Duodenal mucosa (tissue), 2 donors: ENCODE data around the gene CNIH2.
A peak's percentile ranks its signal among the peaks of the same experiment; 100 is the strongest.

ENCODE experiments used
- H3K27ac ChIP-seq: one replicate; pipeline ENCODE4 v1.7.0; 2013; ENCODE audit warnings: low read depth, low read length
- H3K27me3 ChIP-seq, 2 donors: one replicate each; pipeline ENCODE4 v1.7.0; 2013; ENCODE audit warnings: low read length in 2 of 2, control low read depth in 1 of 2; ENCODE audit not compliant: insufficient read depth in 2 of 2, control insufficient read depth in 1 of 2
- H3K36me3 ChIP-seq, 2 donors: one replicate each; pipeline ENCODE4 v1.7.0; 2013; ENCODE audit warnings: low read length in 2 of 2, control low read depth in 1 of 2; ENCODE audit not compliant: insufficient read depth in 2 of 2, control insufficient read depth in 1 of 2
- H3K4me1 ChIP-seq, 2 donors: one replicate each; pipeline ENCODE4 v1.7.0; 2013; ENCODE audit warnings: low read length in 2 of 2, control low read depth in 1 of 2; ENCODE audit not compliant: insufficient read depth in 2 of 2, control insufficient read depth in 1 of 2
- H3K4me3 ChIP-seq, 2 donors: one replicate each; pipeline ENCODE4 v1.7.0; 2013; ENCODE audit warnings: low read length in 2 of 2, low read depth in 1 of 2
- H3K9ac ChIP-seq, 2 donors: one replicate each; pipeline ENCODE4 v1.7.0; 2013; ENCODE audit warnings: low read length in 2 of 2, low read depth in 1 of 2
- H3K9me3 ChIP-seq, 2 donors: one replicate each; pipeline ENCODE4 v1.7.0; 2013; ENCODE audit warnings: low read length in 2 of 2, control low read depth in 1 of 2; ENCODE audit not compliant: control insufficient read depth in 1 of 2

CNIH2 gene

GRCh38 chr11:66328302-66329144 is 50.5 kb downstream of the CNIH2 start:
- peak overlapping the region; percentile 44 to 53 for H3K4me3 ChIP-seq
- H3K9ac ChIP-seq = peak overlapping the region in 1 of 2 donors; percentile 22
- H3K36me3 ChIP-seq = peaks cover 0 to 14% of the 10 kb centered on the region in 2 donors
- no peaks in the 10 kb centered on the region for H3K27me3 ChIP-seq
- no peak overlapping the region for H3K27ac ChIP-seq
- H3K9me3 ChIP-seq = no peaks in the 10 kb centered on the region
- peaks cover 10 to 15% of the 10 kb centered on the region in 2 donors for H3K4me1 ChIP-seq

GRCh38 chr11:66329165-66329673 is 51.2 kb downstream of the CNIH2 start:
- Histone ChIP-seq H3K9ac (no peak overlapping the region), H3K27ac (no peak overlapping the region), H3K9me3 (no peaks in the 10 kb centered on the region), H3K27me3 (no peaks in the 10 kb centered on the region), H3K36me3 (peaks cover 0 to 16% of the 10 kb centered on the region in 2 donors), H3K4me3 (no peak overlapping the region), H3K4me1 (peaks cover 10 to 15% of the 10 kb centered on the region in 2 donors)

GRCh38 chr11:66330931-66331330 is 53.0 kb downstream of the CNIH2 start:
- Histone ChIP-seq H3K36me3 (peaks cover 0 to 16% of the 10 kb centered on the region in 2 donors), H3K27me3 (no peaks in the 10 kb centered on the region), H3K4me3 (no peak overlapping the region), H3K4me1 (peaks cover 18 to 23% of the 10 kb centered on the region in 2 donors), H3K27ac (no peak overlapping the region), H3K9me3 (no peaks in the 10 kb centered on the region), H3K9ac (no peak overlapping the region)

GRCh38 chr11:66331542-66332370 is 53.8 kb downstream of the CNIH2 start:
- Histone ChIP-seq H3K9ac (no peak overlapping the region), H3K36me3 (peaks cover 0 to 16% of the 10 kb centered on the region in 2 donors), H3K4me3 (no peak overlapping the region), H3K9me3 (no peaks in the 10 kb centered on the region), H3K4me1 (peaks cover 24 to 32% of the 10 kb centered on the region in 2 donors), H3K27me3 (no peaks in the 10 kb centered on the region), H3K27ac (no peak overlapping the region)

GRCh38 chr11:66332371-66333219 is 54.6 kb downstream of the CNIH2 start:
- H3K4me3 ChIP-seq = no peak overlapping the region
- peaks cover 29 to 31% of the 10 kb centered on the region in 2 donors for H3K4me1 ChIP-seq
- H3K27me3 ChIP-seq = no peaks in the 10 kb centered on the region
- no peak overlapping the region for H3K9ac ChIP-seq
- H3K9me3 ChIP-seq = no peaks in the 10 kb centered on the region
- no peak overlapping the region for H3K27ac ChIP-seq
- H3K36me3 ChIP-seq = peaks cover 0 to 20% of the 10 kb centered on the region in 2 donors

GRCh38 chr11:66333220-66333877 is 55.4 kb downstream of the CNIH2 start:
- Histone ChIP-seq H3K36me3 (peaks cover 0 to 24% of the 10 kb centered on the region in 2 donors), H3K9ac (no peak overlapping the region), H3K27me3 (no peaks in the 10 kb centered on the region), H3K9me3 (no peaks in the 10 kb centered on the region), H3K27ac (no peak overlapping the region), H3K4me1 (peaks cover 24% of the 10 kb centered on the region in 2 donors), H3K4me3 (no peak overlapping the region)
